K562 (cell line): Measurements from ENCODE around the gene RASGEF1C. TPM values are rescaled to one million over a fixed set of nuclear protein-coding genes. Genes with fewer than 3 reads are reported as not detected.

Experiments
- polyA plus RNA-seq, 8 experiments: library from polyadenylated mRNA; depleted of rRNA in 4 of 8; stranded (reverse) in 5 of 8; unstranded in 3 of 8; fragments of >200 nt; fragmentation: Nextera tagmentation in 2 of 8; fragmentation: Illumina TruSeq in 1 of 8; extraction: Ambion mirVana in 2 of 8; extraction: Trizol in 1 of 8; gene quantifications; 2 replicates each; pipeline versions ENCODE4 v1.2.1 to v1.2.3, GENCODE V29; 2011 to 2014; ENCODE audit warnings: inconsistent platforms in 1 of 8, missing spikeins in 1 of 8
- total RNA-seq, 7 experiments: library from RNA; depleted of rRNA in 6 of 7; stranded (reverse); fragments of >200 nt in 6 of 7; fragmentation: Illumina TruSeq in 2 of 7; extraction: Trizol in 2 of 7; gene quantifications; 2 replicates each; pipeline versions ENCODE4 v1.2.1 to v1.2.3, GENCODE V29; 2011 to 2021; ENCODE audit warnings: low replicate concordance in 1 of 7
- TF ChIP-seq, protein P1 (sequence below), 3 experiments: fragments of 200-800 bp in 1 of 3; fragments of 250-450 bp in 1 of 3; fragments of 450-650 bp in 1 of 3; sonication (Bioruptor Pico) in 1 of 3; sonication (Bioruptor generic) in 1 of 3; formaldehyde crosslinking in 1 of 3; IDR thresholded peaks; 2 replicates each; pipeline versions ENCODE4 v1.6.1 to v1.8.0; 2016 to 2022; ENCODE audit warnings: mild to moderate bottlenecking in 2 of 3, missing genetic modification characterization in 2 of 3, missing compliant biosample characterization in 1 of 3, moderate library complexity in 1 of 3
- TF ChIP-seq, protein P2 (sequence below): fragments of 250-450 bp; sonication (Bioruptor Pico); IDR thresholded peaks from 2 replicates; pipeline ENCODE4 v1.5.0; 2020; ENCODE audit warnings: mild to moderate bottlenecking, borderline replicate concordance

RASGEF1C gene
- total and polyA plus RNA-seq, 9 of the 15 experiments (the other 6 are each of a cell fraction or from before 2014, with no cell fraction given) = 0.04 to 1.1 (median 0.21) TPM; not detected in 4

DNA sequence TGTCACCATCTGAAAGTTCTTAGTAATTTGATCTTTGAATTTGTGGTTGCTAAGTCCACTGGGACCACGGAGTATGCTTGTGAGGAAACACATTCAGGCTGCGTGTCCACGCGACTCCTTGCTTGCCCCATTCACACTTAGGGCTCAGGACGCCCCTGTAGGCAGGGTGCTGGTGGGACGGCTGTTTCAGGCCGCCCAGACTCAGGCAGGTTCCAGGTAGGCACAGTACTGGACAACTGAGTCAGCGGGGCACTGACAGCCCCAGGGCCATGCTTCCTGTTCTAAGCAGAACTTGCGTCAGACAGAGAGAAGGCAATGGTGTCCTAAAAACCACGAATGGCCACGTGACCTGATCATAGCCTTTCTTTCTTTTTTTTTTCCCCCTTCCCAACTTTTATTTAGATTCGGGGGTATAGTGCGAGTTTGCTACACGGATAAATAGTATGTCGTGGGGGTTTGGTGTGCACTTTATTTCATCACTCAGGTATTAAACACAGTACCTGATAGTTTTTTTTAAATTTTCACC lies 7.7 kb upstream of the RASGEF1C start (continued):
- TF ChIP-seq, protein P1, sequence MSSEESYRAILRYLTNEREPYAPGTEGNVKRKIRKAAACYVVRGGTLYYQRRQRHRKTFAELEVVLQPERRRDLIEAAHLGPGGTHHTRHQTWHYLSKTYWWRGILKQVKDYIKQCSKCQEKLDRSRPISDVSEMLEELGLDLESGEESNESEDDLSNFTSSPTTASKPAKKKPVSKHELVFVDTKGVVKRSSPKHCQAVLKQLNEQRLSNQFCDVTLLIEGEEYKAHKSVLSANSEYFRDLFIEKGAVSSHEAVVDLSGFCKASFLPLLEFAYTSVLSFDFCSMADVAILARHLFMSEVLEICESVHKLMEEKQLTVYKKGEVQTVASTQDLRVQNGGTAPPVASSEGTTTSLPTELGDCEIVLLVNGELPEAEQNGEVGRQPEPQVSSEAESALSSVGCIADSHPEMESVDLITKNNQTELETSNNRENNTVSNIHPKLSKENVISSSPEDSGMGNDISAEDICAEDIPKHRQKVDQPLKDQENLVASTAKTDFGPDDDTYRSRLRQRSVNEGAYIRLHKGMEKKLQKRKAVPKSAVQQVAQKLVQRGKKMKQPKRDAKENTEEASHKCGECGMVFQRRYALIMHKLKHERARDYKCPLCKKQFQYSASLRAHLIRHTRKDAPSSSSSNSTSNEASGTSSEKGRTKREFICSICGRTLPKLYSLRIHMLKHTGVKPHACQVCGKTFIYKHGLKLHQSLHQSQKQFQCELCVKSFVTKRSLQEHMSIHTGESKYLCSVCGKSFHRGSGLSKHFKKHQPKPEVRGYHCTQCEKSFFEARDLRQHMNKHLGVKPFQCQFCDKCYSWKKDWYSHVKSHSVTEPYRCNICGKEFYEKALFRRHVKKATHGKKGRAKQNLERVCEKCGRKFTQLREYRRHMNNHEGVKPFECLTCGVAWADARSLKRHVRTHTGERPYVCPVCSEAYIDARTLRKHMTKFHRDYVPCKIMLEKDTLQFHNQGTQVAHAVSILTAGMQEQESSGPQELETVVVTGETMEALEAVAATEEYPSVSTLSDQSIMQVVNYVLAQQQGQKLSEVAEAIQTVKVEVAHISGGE (CRISPR knock-in tag; IDR thresholded peaks at IDR 0.05) = no peak
- TF ChIP-seq, protein P2, sequence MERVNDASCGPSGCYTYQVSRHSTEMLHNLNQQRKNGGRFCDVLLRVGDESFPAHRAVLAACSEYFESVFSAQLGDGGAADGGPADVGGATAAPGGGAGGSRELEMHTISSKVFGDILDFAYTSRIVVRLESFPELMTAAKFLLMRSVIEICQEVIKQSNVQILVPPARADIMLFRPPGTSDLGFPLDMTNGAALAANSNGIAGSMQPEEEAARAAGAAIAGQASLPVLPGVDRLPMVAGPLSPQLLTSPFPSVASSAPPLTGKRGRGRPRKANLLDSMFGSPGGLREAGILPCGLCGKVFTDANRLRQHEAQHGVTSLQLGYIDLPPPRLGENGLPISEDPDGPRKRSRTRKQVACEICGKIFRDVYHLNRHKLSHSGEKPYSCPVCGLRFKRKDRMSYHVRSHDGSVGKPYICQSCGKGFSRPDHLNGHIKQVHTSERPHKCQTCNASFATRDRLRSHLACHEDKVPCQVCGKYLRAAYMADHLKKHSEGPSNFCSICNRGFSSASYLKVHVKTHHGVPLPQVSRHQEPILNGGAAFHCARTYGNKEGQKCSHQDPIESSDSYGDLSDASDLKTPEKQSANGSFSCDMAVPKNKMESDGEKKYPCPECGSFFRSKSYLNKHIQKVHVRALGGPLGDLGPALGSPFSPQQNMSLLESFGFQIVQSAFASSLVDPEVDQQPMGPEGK = no peak
